Breast epithelium (tissue), 4 donors: Measurements from ENCODE around the gene SLC44A2. TPM values are rescaled to one million over a fixed set of nuclear protein-coding genes. Genes with fewer than 3 reads are reported as not detected.

ENCODE experiments used
- DNase-seq, 2 donors: peaks; one replicate each; pipeline ENCODE4 v3.0.0-alpha.2; 2019; ENCODE audit warnings: low spot score in 2 of 2
- H3K27ac ChIP-seq, 2 donors: fragments of 200-600 bp; sonication (generic) in 1 of 2; one replicate each; pipeline ENCODE4 v1.5.1; 2016 to 2019; ENCODE audit warnings: mild to moderate bottlenecking in 1 of 2
- H3K27me3 ChIP-seq, 2 donors: fragments of 200-600 bp; sonication (generic) in 1 of 2; one replicate each; pipeline versions ENCODE4 v1.5.1 to v1.6.0; 2017 to 2019; ENCODE audit warnings: control low read depth in 1 of 2, mild to moderate bottlenecking in 1 of 2
- H3K36me3 ChIP-seq: fragments of 200-600 bp; one replicate; pipeline ENCODE4 v1.5.1; 2019
- H3K4me1 ChIP-seq, 2 donors: fragments of 200-600 bp; sonication (generic); one replicate each; pipeline ENCODE4 v1.5.1; 2016 to 2019; ENCODE audit warnings: control low read depth in 1 of 2
- H3K4me3 ChIP-seq, 3 donors: fragments of 200-600 bp; sonication (generic); 1 replicate in 2 of 3; 2 replicates in 1 of 3; pipeline ENCODE4 v1.5.1; 2016 to 2019; ENCODE audit warnings: mild to moderate bottlenecking in 3 of 3, moderate library complexity in 2 of 3
- H3K9me3 ChIP-seq, 2 donors: fragments of 200-600 bp; sonication (generic) in 1 of 2; one replicate each; pipeline ENCODE4 v1.5.1; 2016 to 2019; ENCODE audit warnings: control low read depth in 1 of 2
- CTCF ChIP-seq, 3 donors: fragments of 450-650 bp; IDR thresholded peaks; one replicate each; pipeline ENCODE4 v1.5.1; 2016 to 2017; ENCODE audit warnings: antibody characterized with exemption in 3 of 3, mild to moderate bottlenecking in 3 of 3, moderate library complexity in 3 of 3
- POLR2A ChIP-seq: fragments of 450-650 bp; IDR thresholded peaks from one replicate; pipeline ENCODE4 v1.6.1; 2016; ENCODE audit warnings: antibody characterized with exemption, mild to moderate bottlenecking, moderate library complexity
- POLR2AphosphoS5 ChIP-seq, 3 donors: sonication (generic); formaldehyde crosslinking; IDR thresholded peaks; one replicate each; pipeline ENCODE4 v1.6.1; 2017; ENCODE audit warnings: antibody characterized with exemption in 3 of 3
- intact Hi-C: fragments of 100-400 bp; cut with DNase I; formaldehyde crosslinking; loops from one replicate; pipeline ENCODE4 v1.15.1; 2023; ENCODE audit warnings: low total_unique reads
- total RNA-seq, 3 donors: library from RNA; depleted of rRNA; stranded (reverse); fragments of >200 nt; gene quantifications; one replicate each; pipeline ENCODE4 v1.1.0, GENCODE V29; 2016

The SLC44A2 gene
- total RNA-seq, 3 donors from 2014 or later, result 63.0 to 92.5 (median 67.5) TPM

DNA sequence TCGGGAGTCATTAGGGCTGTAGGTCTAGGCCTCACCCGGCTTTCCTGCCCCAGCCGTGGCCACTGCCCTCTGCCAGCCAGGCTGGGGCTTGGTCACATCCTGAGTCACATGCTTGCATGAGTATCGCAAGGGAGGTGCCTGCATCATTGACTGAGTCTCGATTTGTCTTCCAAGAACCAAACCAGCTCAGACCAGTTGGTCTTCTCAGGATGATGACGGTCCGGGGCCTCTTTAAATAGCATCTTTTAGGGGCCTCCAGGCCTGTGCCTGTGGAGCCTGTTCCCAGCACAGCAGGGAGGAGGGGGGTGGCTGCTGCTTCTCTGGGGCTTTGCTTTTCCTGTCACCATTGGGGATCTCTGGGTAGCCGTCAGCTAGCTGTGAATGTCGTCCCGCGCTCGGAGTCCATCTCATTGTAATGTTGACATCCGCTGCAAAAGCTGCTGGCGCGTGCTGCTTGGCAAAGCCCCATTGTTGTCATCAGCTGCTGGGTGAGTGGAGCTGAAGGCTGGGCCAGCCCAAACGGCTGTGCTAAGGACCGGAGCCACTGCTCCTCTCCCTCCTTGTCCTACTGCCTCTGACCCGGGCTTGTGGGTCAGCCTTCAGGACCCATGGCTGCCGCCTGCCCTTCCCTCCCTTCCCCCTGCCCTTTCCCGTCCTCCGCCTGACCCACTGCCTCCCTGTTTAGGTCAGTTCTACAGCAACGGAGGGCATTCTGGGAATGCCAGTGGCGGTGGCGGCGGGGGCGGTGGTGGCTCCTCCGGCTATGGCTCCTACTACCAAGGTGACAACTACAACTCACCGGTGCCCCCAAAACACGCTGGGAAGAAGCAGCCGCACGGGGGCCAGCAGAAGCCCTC, 61.5 kb downstream of the SLC44A2 start:
- intact Hi-C loops, result no loop called here
- TF ChIP-seq POLR2AphosphoS5 (IDR thresholded peaks at IDR 0.05) (no peak), CTCF (IDR thresholded peaks at IDR 0.05) (no peak), POLR2A (no peak)
- no peaks in the 10 kb centered on the region for H3K4me1 ChIP-seq
- no peak for DNase-seq
- H3K9me3 ChIP-seq, result no peaks in the 10 kb centered on the region
- no peak overlapping the region for H3K4me3 ChIP-seq
- peaks cover 21% of the 10 kb centered on the region for H3K36me3 ChIP-seq
- H3K27me3 ChIP-seq, result no peaks in the 10 kb centered on the region
- H3K27ac ChIP-seq, result no peak overlapping the region

DNA sequence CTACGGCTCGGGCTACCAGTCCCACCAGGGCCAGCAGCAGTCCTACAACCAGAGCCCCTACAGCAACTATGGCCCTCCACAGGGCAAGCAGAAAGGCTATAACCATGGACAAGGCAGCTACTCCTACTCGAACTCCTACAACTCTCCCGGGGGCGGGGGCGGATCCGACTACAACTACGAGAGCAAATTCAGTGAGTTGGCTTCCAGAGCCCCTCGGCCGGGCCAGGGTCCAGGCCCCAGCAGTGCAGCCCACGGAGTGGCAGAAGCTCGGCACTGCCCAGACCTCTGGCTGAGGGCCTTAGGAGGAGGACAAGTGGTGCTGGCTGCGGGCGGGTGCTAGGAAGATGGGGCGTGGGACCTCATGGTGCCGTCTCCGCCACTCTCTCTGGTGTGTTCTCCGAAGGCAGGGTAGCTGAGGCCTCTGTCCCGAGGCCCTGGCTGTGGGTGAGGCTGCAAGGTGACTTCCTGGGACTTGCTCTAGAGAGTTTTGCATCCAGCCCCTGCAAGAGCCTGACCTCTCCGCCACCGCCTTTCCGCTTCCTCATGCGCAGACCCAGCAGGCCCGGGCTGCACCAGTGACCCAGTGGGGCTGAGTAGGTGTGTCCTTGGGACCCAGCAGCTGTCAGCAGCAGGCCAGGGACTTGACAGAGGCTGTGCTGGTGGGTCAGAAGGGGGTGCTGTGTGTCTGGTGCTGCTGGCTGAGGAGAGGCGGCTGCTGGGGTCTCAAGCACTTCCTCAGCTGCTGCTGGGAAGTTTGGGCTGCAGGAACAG, 62.4 kb downstream of the SLC44A2 start:
- TF ChIP-seq CTCF (IDR thresholded peaks at IDR 0.05) (no peak), POLR2AphosphoS5 (IDR thresholded peaks at IDR 0.05) (no peak), POLR2A (no peak)
- Histone ChIP-seq H3K4me3 (no peak overlapping the region), H3K27me3 (no peaks in the 10 kb centered on the region), H3K36me3 (peaks cover 16% of the 10 kb centered on the region), H3K9me3 (no peaks in the 10 kb centered on the region), H3K4me1 (no peaks in the 10 kb centered on the region), H3K27ac (no peak overlapping the region)
- intact Hi-C loops, result no loop called here
- DNase-seq, result no peak

- intact Hi-C loops, result no loop called here
Observed at GRCh38 chr19:10688545-10689280, 63.4 kb downstream of the SLC44A2 start.

GRCh38 chr19:10690341-10690781, 65.0 kb downstream of the SLC44A2 start:
- Histone ChIP-seq H3K27ac (no peak overlapping the region), H3K9me3 (no peaks in the 10 kb centered on the region), H3K4me3 (no peak overlapping the region), H3K27me3 (no peaks in the 10 kb centered on the region), H3K36me3 (peaks cover 4% of the 10 kb centered on the region), H3K4me1 (no peaks in the 10 kb centered on the region)
- no peak for DNase-seq
- intact Hi-C loops, result no loop called here
- peak in 1 of 3 donors; percentile 29 for TF ChIP-seq POLR2AphosphoS5 (IDR thresholded peaks at IDR 0.05)
- no peak for TF ChIP-seq POLR2A
- no peak for TF ChIP-seq CTCF (IDR thresholded peaks at IDR 0.05)

More at GRCh38 chr19:10688545-10689280, 63.4 kb downstream of the SLC44A2 start:
- Histone ChIP-seq H3K36me3 (peaks cover 6% of the 10 kb centered on the region), H3K27ac (no peak overlapping the region), H3K4me1 (no peaks in the 10 kb centered on the region), H3K4me3 (no peak overlapping the region), H3K9me3 (no peaks in the 10 kb centered on the region), H3K27me3 (no peaks in the 10 kb centered on the region)
- TF ChIP-seq POLR2AphosphoS5 (IDR thresholded peaks at IDR 0.05), result no peak
- DNase-seq, result no peak

- Histone ChIP-seq H3K27me3 (no peaks in the 10 kb centered on the region), H3K9me3 (no peaks in the 10 kb centered on the region), H3K36me3 (peaks cover 4% of the 10 kb centered on the region), H3K4me3 (no peak overlapping the region), H3K27ac (no peak overlapping the region), H3K4me1 (no peaks in the 10 kb centered on the region)
- no peak for DNase-seq
- intact Hi-C loops, result no loop called here
- TF ChIP-seq CTCF (IDR thresholded peaks at IDR 0.05) (no peak), POLR2A (no peak), POLR2AphosphoS5 (IDR thresholded peaks at IDR 0.05) (no peak)
Observed at GRCh38 chr19:10691178-10691881, 66.0 kb downstream of the SLC44A2 start.
